ENCODE data around the gene ANKRA2.
A peak's percentile ranks its signal among the peaks of the same experiment; 100 is the strongest.

The ANKRA2 gene

DNA sequence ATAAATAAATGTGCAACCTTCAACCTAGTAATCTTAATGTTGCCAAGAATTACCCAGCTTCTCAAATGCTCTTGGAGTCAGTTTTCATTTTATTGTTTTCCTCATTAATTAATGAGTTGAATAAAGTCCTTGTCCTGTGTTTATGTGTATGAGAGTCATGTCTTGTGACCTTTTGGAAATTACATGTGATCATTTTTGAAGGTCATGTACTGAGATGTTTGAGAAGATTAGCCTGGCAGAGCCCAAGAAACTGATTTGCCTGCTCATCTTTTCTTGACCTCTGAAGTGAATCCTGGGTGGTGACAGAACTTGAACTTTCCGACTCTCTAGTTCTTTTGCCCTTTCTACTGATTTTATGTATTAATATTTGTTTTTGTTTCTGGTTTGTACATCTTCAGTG lies 15.4 kb downstream of the ANKRA2 start:
- H3K79me2 ChIP-seq (ENCODE audit: control insufficient read depth, insufficient read depth, low read length, unreplicated experiment), result no peaks in the 10 kb centered on the region
- H3K27ac ChIP-seq (ENCODE audit: low read depth, low read length), result no peak overlapping the region
- H2AFZ ChIP-seq (ENCODE audit: low read length, unreplicated experiment), result no peak overlapping the region
- H3K4me3 ChIP-seq (ENCODE audit: low read depth, low read length), result no peak overlapping the region
- H3K4me1 ChIP-seq (ENCODE audit: control insufficient read depth, insufficient read depth, low read length, unreplicated experiment), result no peaks in the 10 kb centered on the region
- peaks cover 4% of the 10 kb centered on the region; the same call in 1 of the 2 replicates for H3K36me3 ChIP-seq (ENCODE audit: insufficient read depth, low read length)
- no peaks in the 10 kb centered on the region for H3K27me3 ChIP-seq (ENCODE audit: insufficient read depth, low read length)

- H3K27ac ChIP-seq (ENCODE audit: low read depth, low read length), result no peak overlapping the region
- H3K4me1 ChIP-seq (ENCODE audit: control insufficient read depth, insufficient read depth, low read length, unreplicated experiment), result peaks cover 13% of the 10 kb centered on the region
- H3K36me3 ChIP-seq (ENCODE audit: insufficient read depth, low read length), result no peaks in the 10 kb centered on the region
- no peak overlapping the region for H3K4me3 ChIP-seq (ENCODE audit: low read depth, low read length)
- H2AFZ ChIP-seq (ENCODE audit: low read length, unreplicated experiment), result no peak overlapping the region
- H3K27me3 ChIP-seq (ENCODE audit: insufficient read depth, low read length), result no peaks in the 10 kb centered on the region
- no peaks in the 10 kb centered on the region for H3K79me2 ChIP-seq (ENCODE audit: control insufficient read depth, insufficient read depth, low read length, unreplicated experiment)
Measured at GRCh38 chr5:73545403-73545779, 20.0 kb downstream of the ANKRA2 start.

GRCh38 chr5:73544429-73545402 lies 20.7 kb downstream of the ANKRA2 start:
- H3K27ac ChIP-seq (ENCODE audit: low read depth, low read length), result no peak overlapping the region
- no peak overlapping the region for H3K4me3 ChIP-seq (ENCODE audit: low read depth, low read length)
- no peaks in the 10 kb centered on the region for H3K36me3 ChIP-seq (ENCODE audit: insufficient read depth, low read length)
- H3K27me3 ChIP-seq (ENCODE audit: insufficient read depth, low read length), result no peaks in the 10 kb centered on the region
- no peak overlapping the region for H2AFZ ChIP-seq (ENCODE audit: low read length, unreplicated experiment)
- peaks cover 19% of the 10 kb centered on the region for H3K4me1 ChIP-seq (ENCODE audit: control insufficient read depth, insufficient read depth, low read length, unreplicated experiment)
- H3K79me2 ChIP-seq (ENCODE audit: control insufficient read depth, insufficient read depth, low read length, unreplicated experiment), result no peaks in the 10 kb centered on the region

- Histone ChIP-seq H2AFZ (ENCODE audit: low read length, unreplicated experiment) (peak overlapping the region; percentile 26), H3K36me3 (ENCODE audit: insufficient read depth, low read length) (no peaks in the 10 kb centered on the region), H3K4me3 (ENCODE audit: low read depth, low read length) (no peak overlapping the region), H3K79me2 (ENCODE audit: control insufficient read depth, insufficient read depth, low read length, unreplicated experiment) (no peaks in the 10 kb centered on the region), H3K27ac (ENCODE audit: low read depth, low read length) (no peak overlapping the region), H3K27me3 (ENCODE audit: insufficient read depth, low read length) (no peaks in the 10 kb centered on the region), H3K4me1 (ENCODE audit: control insufficient read depth, insufficient read depth, low read length, unreplicated experiment) (peaks cover 20% of the 10 kb centered on the region)
Measured at GRCh38 chr5:73542020-73542419, 23.4 kb downstream of the ANKRA2 start.

DNA sequence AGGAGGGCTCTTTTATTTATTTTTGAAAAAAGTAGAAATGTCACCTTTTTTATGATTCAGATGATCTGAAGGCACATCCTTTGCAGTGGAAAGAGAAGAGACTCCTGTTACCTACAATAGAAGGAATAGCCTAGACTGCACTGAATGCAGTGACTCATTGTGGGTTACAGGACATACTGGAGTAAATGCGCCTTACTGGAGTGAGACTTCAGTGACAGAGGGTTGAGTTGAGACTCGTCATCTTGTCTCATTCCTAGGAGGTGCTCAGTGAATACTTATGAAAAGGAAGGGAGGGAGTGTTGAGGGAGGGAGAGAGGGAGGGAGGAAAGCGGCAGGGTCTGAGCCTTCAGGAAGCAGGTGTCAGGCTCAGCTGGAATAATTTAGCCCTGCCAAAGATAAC lies 25.2 kb downstream of the ANKRA2 start:
- Histone ChIP-seq H3K4me3 (ENCODE audit: low read depth, low read length) (no peak overlapping the region), H3K27me3 (ENCODE audit: insufficient read depth, low read length) (no peaks in the 10 kb centered on the region), H3K27ac (ENCODE audit: low read depth, low read length) (no peak overlapping the region), H3K79me2 (ENCODE audit: control insufficient read depth, insufficient read depth, low read length, unreplicated experiment) (no peaks in the 10 kb centered on the region), H3K36me3 (ENCODE audit: insufficient read depth, low read length) (no peaks in the 10 kb centered on the region), H3K4me1 (ENCODE audit: control insufficient read depth, insufficient read depth, low read length, unreplicated experiment) (peaks cover 20% of the 10 kb centered on the region), H2AFZ (ENCODE audit: low read length, unreplicated experiment) (no peak overlapping the region)

DNA sequence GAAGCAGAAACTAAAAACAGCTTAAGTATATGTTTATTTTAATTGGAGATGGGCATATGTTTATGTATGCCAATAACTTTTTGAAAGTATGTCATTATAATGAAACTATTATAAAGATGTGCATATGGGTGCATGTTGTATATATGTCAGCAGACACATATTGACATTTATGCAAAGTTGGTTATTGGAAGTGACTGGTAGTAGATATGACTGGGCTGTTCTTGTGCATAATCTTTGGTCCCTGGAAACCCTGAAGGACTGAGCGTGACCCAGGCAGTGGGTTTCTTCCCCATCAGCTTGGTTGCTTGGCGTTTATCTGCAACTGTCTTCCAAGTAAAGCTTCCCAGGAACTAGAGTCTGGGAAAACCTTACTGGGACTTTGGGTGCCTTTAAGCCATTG lies 25.7 kb downstream of the ANKRA2 start:
- Histone ChIP-seq H3K27ac (ENCODE audit: low read depth, low read length) (no peak overlapping the region), H3K79me2 (ENCODE audit: control insufficient read depth, insufficient read depth, low read length, unreplicated experiment) (no peaks in the 10 kb centered on the region), H3K36me3 (ENCODE audit: insufficient read depth, low read length) (no peaks in the 10 kb centered on the region), H2AFZ (ENCODE audit: low read length, unreplicated experiment) (no peak overlapping the region), H3K4me3 (ENCODE audit: low read depth, low read length) (no peak overlapping the region), H3K27me3 (ENCODE audit: insufficient read depth, low read length) (no peaks in the 10 kb centered on the region), H3K4me1 (ENCODE audit: control insufficient read depth, insufficient read depth, low read length, unreplicated experiment) (peaks cover 20% of the 10 kb centered on the region)

DNA sequence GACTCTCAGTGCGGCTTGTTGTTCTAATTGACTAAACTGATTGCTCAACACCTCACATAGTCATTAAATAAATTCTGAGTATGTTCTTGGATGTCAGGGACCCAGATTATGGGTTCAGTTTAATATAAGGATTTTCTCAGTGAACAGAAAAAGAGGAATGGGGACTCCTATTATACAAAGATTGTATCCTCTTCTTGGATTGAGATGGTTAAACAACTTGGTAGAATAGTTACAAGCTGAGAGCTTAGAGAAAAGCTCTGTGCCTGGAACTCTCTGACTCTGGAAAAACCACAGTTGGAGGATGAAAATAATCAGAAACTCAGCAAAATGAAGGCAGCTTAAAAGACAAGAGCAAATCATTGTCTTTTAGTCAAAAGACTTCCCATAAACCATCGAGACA lies 30.5 kb downstream of the ANKRA2 start:
- Histone ChIP-seq H3K4me1 (ENCODE audit: control insufficient read depth, insufficient read depth, low read length, unreplicated experiment) (peaks cover 14% of the 10 kb centered on the region), H3K27ac (ENCODE audit: low read depth, low read length) (no peak overlapping the region), H3K79me2 (ENCODE audit: control insufficient read depth, insufficient read depth, low read length, unreplicated experiment) (no peaks in the 10 kb centered on the region), H3K27me3 (ENCODE audit: insufficient read depth, low read length) (no peaks in the 10 kb centered on the region), H3K36me3 (ENCODE audit: insufficient read depth, low read length) (no peaks in the 10 kb centered on the region), H3K4me3 (ENCODE audit: low read depth, low read length) (no peak overlapping the region), H2AFZ (ENCODE audit: low read length, unreplicated experiment) (no peak overlapping the region)

GRCh38 chr5:73534011-73534644 lies 31.3 kb downstream of the ANKRA2 start:
- Histone ChIP-seq H3K36me3 (ENCODE audit: insufficient read depth, low read length) (no peaks in the 10 kb centered on the region), H3K4me3 (ENCODE audit: low read depth, low read length) (no peak overlapping the region), H3K4me1 (ENCODE audit: control insufficient read depth, insufficient read depth, low read length, unreplicated experiment) (peaks cover 11% of the 10 kb centered on the region), H2AFZ (ENCODE audit: low read length, unreplicated experiment) (no peak overlapping the region), H3K27ac (ENCODE audit: low read depth, low read length) (no peak overlapping the region), H3K27me3 (ENCODE audit: insufficient read depth, low read length) (no peaks in the 10 kb centered on the region), H3K79me2 (ENCODE audit: control insufficient read depth, insufficient read depth, low read length, unreplicated experiment) (no peaks in the 10 kb centered on the region)

DNA sequence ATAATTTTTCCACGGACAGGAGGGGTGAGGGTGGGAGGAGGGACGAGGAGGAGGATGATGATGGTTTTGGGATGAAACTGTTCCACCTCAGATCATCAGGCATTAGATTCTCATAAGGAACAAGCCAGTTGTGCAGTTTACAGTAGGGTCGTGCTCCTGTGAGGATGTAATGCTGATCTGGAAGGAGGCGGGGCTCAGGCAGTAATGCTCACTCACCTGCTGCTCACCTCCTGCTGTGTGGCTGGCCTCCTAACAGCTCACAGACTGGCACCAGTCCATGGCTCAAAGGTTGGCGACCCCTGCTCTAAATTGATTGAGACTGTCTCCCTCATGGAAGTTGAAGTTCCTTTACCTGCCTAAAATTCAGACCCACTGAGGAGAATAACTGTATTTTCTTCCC lies 33.2 kb downstream of the ANKRA2 start:
- Histone ChIP-seq H3K36me3 (ENCODE audit: insufficient read depth, low read length) (no peaks in the 10 kb centered on the region), H3K27ac (ENCODE audit: low read depth, low read length) (no peak overlapping the region), H3K79me2 (ENCODE audit: control insufficient read depth, insufficient read depth, low read length, unreplicated experiment) (no peaks in the 10 kb centered on the region), H3K4me3 (ENCODE audit: low read depth, low read length) (no peak overlapping the region), H2AFZ (ENCODE audit: low read length, unreplicated experiment) (no peak overlapping the region), H3K27me3 (ENCODE audit: insufficient read depth, low read length) (no peaks in the 10 kb centered on the region), H3K4me1 (ENCODE audit: control insufficient read depth, insufficient read depth, low read length, unreplicated experiment) (peaks cover 11% of the 10 kb centered on the region)

GRCh38 chr5:73531356-73531755 lies 34.1 kb downstream of the ANKRA2 start:
- Histone ChIP-seq H3K36me3 (ENCODE audit: insufficient read depth, low read length) (no peaks in the 10 kb centered on the region), H3K79me2 (ENCODE audit: control insufficient read depth, insufficient read depth, low read length, unreplicated experiment) (no peaks in the 10 kb centered on the region), H3K4me3 (ENCODE audit: low read depth, low read length) (no peak overlapping the region), H3K27me3 (ENCODE audit: insufficient read depth, low read length) (no peaks in the 10 kb centered on the region), H2AFZ (ENCODE audit: low read length, unreplicated experiment) (no peak overlapping the region), H3K4me1 (ENCODE audit: control insufficient read depth, insufficient read depth, low read length, unreplicated experiment) (peaks cover 11% of the 10 kb centered on the region), H3K27ac (ENCODE audit: low read depth, low read length) (no peak overlapping the region)

DNA sequence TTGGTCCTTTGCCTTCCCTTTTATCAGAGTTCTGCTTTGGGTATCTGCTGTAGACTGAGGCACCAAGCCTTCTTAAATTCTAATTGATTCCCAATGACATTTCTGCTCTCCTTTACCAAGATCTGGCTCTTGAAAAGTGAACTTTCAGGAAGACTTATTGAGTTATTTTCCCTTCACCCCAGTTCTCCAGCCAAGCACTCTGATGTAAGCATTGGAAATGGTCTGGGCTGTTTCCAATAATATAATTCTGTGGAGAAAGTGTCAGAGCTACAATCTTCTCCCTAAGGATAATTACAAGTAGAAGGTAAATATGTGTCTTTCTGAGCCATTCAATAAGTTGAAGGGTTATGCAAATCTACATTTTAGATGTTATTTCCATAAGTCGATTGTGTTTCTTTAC lies 36.4 kb downstream of the ANKRA2 start:
- no peak overlapping the region for H3K27ac ChIP-seq (ENCODE audit: low read depth, low read length)
- H2AFZ ChIP-seq (ENCODE audit: low read length, unreplicated experiment), result peak overlapping the region; percentile 61
- no peaks in the 10 kb centered on the region for H3K27me3 ChIP-seq (ENCODE audit: insufficient read depth, low read length)
- peaks cover 11% of the 10 kb centered on the region for H3K4me1 ChIP-seq (ENCODE audit: control insufficient read depth, insufficient read depth, low read length, unreplicated experiment)
- no peak overlapping the region for H3K4me3 ChIP-seq (ENCODE audit: low read depth, low read length)
- no peaks in the 10 kb centered on the region for H3K79me2 ChIP-seq (ENCODE audit: control insufficient read depth, insufficient read depth, low read length, unreplicated experiment)
- H3K36me3 ChIP-seq (ENCODE audit: insufficient read depth, low read length), result no peaks in the 10 kb centered on the region

All from ACC112 (cell line).